Activated CD4-positive, alpha-beta T cell treated with anti-CD3 and anti-CD28 coated beads for 36 hours (primary cell): Measurements from ENCODE around the gene TTLL11. TPM values are rescaled to one million over a fixed set of nuclear protein-coding genes. Genes with fewer than 3 reads are reported as not detected.

Experiments
- ATAC-seq: fragments of 200-7000 bp; cut with Tn5 transposase; one replicate; pipeline ENCODE4 v1.10.0; 2021; ENCODE audit warnings: mild to moderate bottlenecking, moderate library complexity
- CTCF ChIA-PET: fragments of 350-600 bp; sonication (Branson Sonifier 250); formaldehyde crosslinking; loops from one replicate; lab custom pipeline; 2021; ENCODE audit warnings: antibody characterized with exemption; lab: Charles Lee
- POLR2A ChIA-PET: fragments of 350-600 bp; sonication (Branson Sonifier 250); formaldehyde crosslinking; loops from one replicate; lab custom pipeline; 2021; ENCODE audit warnings: antibody characterized with exemption, inconsistent platforms; lab: Charles Lee
- DNase-seq: peaks from one replicate; pipeline ENCODE4 v3.0.0-alpha.2; 2020
- H3K27ac Mint-ChIP-seq: one replicate; pipeline ENCODE4 v1.8.0; 2021; ENCODE audit warnings: mixed read lengths
- H3K27me3 Mint-ChIP-seq: one replicate; pipeline ENCODE4 v1.8.0; 2021; ENCODE audit warnings: mixed read lengths
- H3K36me3 Mint-ChIP-seq: one replicate; pipeline ENCODE4 v1.8.0; 2021; ENCODE audit warnings: low read depth, mixed read lengths
- H3K4me1 Mint-ChIP-seq: one replicate; pipeline ENCODE4 v1.8.0; 2021; ENCODE audit warnings: mixed read lengths
- H3K4me3 Mint-ChIP-seq: one replicate; pipeline ENCODE4 v1.8.0; 2021; ENCODE audit warnings: mild to moderate bottlenecking, moderate library complexity, mixed read lengths
- H3K9me3 Mint-ChIP-seq: one replicate; pipeline ENCODE4 v1.8.0; 2021; ENCODE audit warnings: low read depth, mixed read lengths
- intact Hi-C, 2 experiments: fragments of 100-400 bp; cut with DNase I in 1 of 2; cut with micrococcal nuclease in 1 of 2; formaldehyde crosslinking; loops; one replicate each; pipeline versions ENCODE4 v1.14.2 to v1.15.1; 2022 to 2024; cut with DNase I, micrococcal nuclease
- total RNA-seq, 2 experiments: library from RNA; stranded (reverse); gene quantifications; one replicate each; pipeline ENCODE4 v1.2.3, GENCODE V29; 2021

Gene TTLL11
- total RNA-seq, 2 experiments from 2014 or later = 1.3 to 1.8 TPM

DNA sequence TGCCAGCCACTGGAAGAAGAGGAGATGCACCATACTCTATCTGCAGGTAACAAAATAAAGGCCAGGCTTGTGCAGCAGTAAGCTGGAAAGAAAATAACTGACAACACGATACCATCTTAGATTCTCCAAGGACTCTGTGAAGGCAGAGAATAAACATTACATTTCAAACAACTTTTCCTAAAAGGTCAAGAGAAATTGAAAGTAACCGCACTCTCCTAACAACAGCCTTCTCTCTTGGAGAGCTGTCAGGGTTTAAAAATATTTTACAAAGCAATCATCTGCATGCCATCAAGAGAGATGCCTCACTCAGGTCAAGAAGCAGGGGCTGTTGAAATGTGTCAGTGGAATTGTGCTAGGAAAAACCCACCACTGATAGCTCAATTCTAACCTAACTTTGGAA lies 13.5 kb upstream of the TTLL11 start:
- no peaks in the 10 kb centered on the region for H3K27me3 Mint-ChIP-seq
- no peak for ATAC-seq
- POLR2A ChIA-PET = interaction anchor here (0.7 kb wide), 1 partner anchor 18 kb away, joined by 3 read pairs; no protein-coding TSS in a partner anchor

DNA sequence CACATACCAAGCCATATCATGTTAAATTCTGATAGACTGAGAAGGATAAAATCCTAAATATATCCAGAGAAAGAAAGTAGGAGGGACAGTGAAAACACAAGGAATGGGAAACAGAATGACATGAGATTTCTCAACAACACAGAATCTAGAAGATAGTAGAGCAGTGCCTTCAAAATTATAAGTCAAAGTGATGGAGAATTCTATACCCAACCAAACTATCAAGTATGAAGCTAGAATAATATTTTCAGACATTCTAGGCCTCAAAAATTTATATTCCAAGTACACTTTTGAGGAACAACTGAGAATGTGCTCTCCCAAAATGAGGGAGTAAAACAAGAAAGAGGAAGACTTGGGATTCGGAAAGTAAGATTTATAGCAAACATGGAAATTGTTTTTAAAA lies 10.9 kb upstream of the TTLL11 start:
- ChIA-PET CTCF (interaction anchor here (1.0 kb wide), 2 partner anchors 9 to 21 kb away, joined by 3 to 4 read pairs; no protein-coding TSS in a partner anchor), POLR2A (no interaction called here)
- H3K9me3 Mint-ChIP-seq = peaks cover 7% of the 10 kb centered on the region
- intact Hi-C loops = no loop called here
- H3K27me3 Mint-ChIP-seq = peaks cover 9% of the 10 kb centered on the region
- H3K4me1 Mint-ChIP-seq = peaks cover 4% of the 10 kb centered on the region
- no peak overlapping the region for H3K4me3 Mint-ChIP-seq
- DNase-seq = no peak
- ATAC-seq = no peak
- H3K36me3 Mint-ChIP-seq = peaks cover 4% of the 10 kb centered on the region
- no peak overlapping the region for H3K27ac Mint-ChIP-seq

More for the DNA sequence above, 13.5 kb upstream of the TTLL11 start:
- Mint-ChIP-seq H3K9me3 (peaks cover 7% of the 10 kb centered on the region), H3K4me3 (no peak overlapping the region), H3K36me3 (peaks cover 4% of the 10 kb centered on the region), H3K4me1 (no peaks in the 10 kb centered on the region), H3K27ac (no peak overlapping the region)
- DNase-seq = no peak
- intact Hi-C loops = no loop called here
- CTCF ChIA-PET = interaction anchor here (0.7 to 3.7 kb wide), 3 partner anchors 9 to 16 kb away, joined by 3 to 11 read pairs (median 4); no protein-coding TSS in a partner anchor

DNA sequence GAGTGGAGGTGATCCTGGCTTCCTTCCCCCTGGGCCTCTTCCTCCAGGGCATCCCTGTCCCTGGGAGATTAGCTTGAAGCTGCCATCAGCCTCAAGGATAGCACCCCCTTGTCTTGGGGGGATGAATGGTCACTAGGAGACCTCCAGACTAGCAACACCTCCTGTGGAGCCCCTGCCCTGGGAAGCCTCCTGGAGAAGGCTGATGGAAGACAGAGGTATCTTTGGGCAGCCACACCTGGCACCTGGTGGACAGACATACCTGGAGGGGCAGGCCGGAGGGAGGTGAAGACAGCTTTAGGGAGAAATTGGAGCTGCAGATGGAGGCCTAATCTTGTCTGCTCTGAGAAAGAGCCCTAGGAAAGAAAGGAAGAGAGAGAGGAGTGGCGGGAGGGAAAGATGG lies 9.0 kb upstream of the TTLL11 start:
- ChIA-PET CTCF (interaction anchor here (0.6 to 1.8 kb wide), 7 partner anchors 23 to 706 kb away, joined by 3 to 9 read pairs (median 5); no protein-coding TSS in a partner anchor), POLR2A (no interaction called here)
- no peak for DNase-seq
- Mint-ChIP-seq H3K27ac (no peak overlapping the region), H3K9me3 (peaks cover 7% of the 10 kb centered on the region), H3K4me1 (peaks cover 4% of the 10 kb centered on the region), H3K4me3 (no peak overlapping the region), H3K27me3 (peaks cover 9% of the 10 kb centered on the region), H3K36me3 (peaks cover 4% of the 10 kb centered on the region)
- intact Hi-C loops = no loop called here
- no peak for ATAC-seq

DNA sequence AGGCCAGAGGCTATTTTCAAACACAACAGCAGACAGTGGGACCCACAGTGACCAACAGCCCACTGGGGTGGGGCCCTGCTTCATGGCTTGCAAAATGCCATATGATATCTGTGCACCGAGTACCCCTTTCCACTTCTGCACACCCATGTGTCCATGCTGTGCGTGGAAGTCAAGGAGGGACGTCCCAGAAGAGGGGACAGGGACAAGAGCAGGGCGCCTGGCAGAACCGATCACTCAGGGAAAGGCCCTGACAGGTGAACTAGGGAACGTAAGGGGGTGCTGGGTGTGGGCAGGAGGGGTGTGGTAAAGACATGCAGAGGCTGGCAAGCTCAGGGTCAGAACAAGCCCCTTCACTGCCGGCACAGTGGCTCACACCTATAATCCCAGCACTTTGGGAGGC lies 7.6 kb upstream of the TTLL11 start:
- intact Hi-C loops = no loop called here
- ChIA-PET CTCF (interaction anchor here (0.9 to 1.8 kb wide), 3 partner anchors 24 to 249 kb away, joined by 3 to 9 read pairs (median 8); no protein-coding TSS in a partner anchor), POLR2A (no interaction called here)
- Mint-ChIP-seq H3K27me3 (peaks cover 9% of the 10 kb centered on the region), H3K4me3 (no peak overlapping the region), H3K36me3 (peaks cover 4% of the 10 kb centered on the region), H3K27ac (no peak overlapping the region), H3K9me3 (peaks cover 7% of the 10 kb centered on the region), H3K4me1 (peaks cover 4% of the 10 kb centered on the region)
- DNase-seq (no peak), ATAC-seq (no peak)

DNA sequence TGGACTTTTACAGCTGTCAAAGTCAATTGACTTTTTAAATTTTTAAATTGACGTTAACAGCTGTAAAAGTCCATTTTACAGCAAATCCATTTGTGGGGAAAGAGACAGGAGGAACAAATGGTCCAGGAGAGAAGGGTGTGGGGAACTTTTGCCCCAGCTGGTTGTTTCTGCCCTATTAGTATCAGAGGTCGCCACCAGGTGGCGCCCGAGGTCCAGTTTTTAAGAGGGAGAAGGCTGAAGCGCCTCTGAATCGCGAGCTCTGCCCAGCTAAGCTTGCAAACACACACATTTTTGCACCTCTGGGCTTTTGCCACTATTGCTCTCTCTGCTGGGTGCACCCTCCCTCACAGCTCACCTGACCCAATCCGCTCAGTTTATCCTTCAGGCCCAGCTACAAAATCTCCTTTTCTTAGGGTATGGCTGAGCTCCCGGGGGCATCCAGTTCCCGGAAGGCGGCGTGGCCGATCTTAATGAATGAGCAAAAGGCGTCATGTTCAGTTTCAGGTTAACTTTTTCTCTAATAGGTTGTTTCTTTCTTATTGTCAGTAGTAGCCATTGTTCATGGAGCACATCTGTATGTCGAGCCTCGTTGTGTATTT lies 6.3 kb upstream of the TTLL11 start:
- POLR2A ChIA-PET = interaction anchor here (1.0 to 1.1 kb wide), 2 partner anchors 24 to 25 kb away, joined by 3 to 5 read pairs; no protein-coding TSS in a partner anchor
- intact Hi-C loops = loop anchor here (1.0 to 10.0 kb wide), 6 partner anchors 24 to 835 kb away; partner anchors contain the start of gene ZBTB26 (in 1 of the 2)

DNA sequence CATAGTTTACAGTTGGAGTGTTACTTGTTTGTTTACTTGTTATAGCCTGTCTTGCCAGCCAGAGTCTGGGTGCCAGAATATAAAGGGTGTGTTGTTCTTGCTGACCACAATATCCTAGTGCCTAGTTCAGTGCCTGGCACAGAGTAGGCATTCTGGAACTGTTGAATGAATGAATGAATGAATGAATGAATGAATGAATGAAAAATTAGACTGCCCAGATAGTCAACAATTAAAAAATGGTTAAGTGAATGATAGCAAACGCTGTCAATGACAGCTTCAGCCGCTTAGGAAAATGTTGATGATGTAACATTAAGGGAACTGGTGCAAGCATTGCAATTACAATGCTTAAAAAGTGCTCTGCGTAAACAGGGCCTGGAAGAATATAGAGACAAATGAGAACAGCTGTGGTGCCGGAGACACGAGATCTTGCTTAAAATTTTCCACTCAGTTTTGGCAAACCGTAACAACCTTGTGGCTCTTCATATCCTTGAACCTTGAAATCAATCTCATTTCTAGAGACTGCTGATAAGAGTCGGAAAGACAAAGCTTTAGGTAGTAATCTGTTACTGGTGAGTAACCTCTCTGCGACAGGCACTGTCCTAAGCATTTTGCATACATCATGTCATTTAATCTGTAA lies 4.7 kb upstream of the TTLL11 start:
- POLR2A ChIA-PET = no interaction called here
- H3K27me3 Mint-ChIP-seq = peaks cover 14% of the 10 kb centered on the region
- no peak overlapping the region for H3K27ac Mint-ChIP-seq

More for the DNA sequence above, 6.3 kb upstream of the TTLL11 start:
- CTCF ChIA-PET = interaction anchor here (0.5 to 5.8 kb wide), 52 partner anchors 10 to 1284 kb away, joined by 3 to 208 read pairs (median 4); partner anchors contain the start of genes MRRF, NDUFA8 and RBM18
- H3K27ac Mint-ChIP-seq = no peak overlapping the region
- peaks cover 10% of the 10 kb centered on the region for H3K4me1 Mint-ChIP-seq
- DNase-seq (peak; percentile 89), ATAC-seq (peak; percentile 88)
- H3K4me3 Mint-ChIP-seq = peak overlapping the region; percentile 52
- peaks cover 4% of the 10 kb centered on the region for H3K36me3 Mint-ChIP-seq
- H3K9me3 Mint-ChIP-seq = peaks cover 6% of the 10 kb centered on the region
- H3K27me3 Mint-ChIP-seq = peaks cover 14% of the 10 kb centered on the region

DNA sequence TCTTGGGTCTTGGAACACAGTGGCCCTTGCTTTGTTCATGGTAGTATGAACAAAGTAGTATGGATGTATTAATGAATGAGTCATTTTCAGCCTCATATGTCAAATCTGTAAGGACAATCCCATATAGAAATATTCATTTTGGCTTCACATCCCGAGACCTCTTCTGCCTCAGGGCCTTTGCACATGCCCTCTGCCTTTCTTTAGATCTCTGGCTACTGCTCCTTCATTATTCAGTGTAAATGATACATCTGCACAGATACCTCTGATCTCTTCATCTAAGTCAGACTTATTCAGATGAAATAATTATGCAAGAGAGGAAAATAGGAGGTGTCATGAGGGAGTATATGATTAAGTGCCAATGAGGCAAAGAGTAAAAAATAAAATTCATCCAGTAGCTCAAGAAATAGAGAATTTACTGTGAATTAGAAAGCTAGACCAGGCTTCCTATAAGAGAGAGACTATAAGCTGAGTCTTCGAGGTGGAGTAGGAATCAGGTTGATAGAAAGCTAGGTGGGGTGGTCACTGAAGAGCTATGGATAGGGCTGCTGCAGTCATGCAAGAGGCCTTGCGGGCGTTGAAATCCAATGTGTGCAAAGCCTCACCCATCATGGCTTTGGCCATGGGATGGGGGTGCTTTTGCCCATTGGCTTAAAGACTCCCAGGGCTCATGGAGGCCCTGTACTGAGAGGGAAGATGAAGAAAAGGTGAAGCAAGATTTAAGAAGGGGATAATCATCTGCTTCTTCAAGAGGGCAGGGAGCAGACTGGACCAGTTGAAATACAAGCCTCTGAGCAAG lies 3.7 kb upstream of the TTLL11 start:
- ChIA-PET CTCF (interaction anchor here (0.6 to 5.8 kb wide), 7 partner anchors 8 to 714 kb away, joined by 3 to 208 read pairs (median 4); no protein-coding TSS in a partner anchor), POLR2A (no interaction called here)
- no peak overlapping the region for H3K27ac Mint-ChIP-seq
- ATAC-seq (no peak), DNase-seq (no peak)
- H3K36me3 Mint-ChIP-seq = peaks cover 2% of the 10 kb centered on the region
- no peak overlapping the region for H3K4me3 Mint-ChIP-seq
- H3K27me3 Mint-ChIP-seq = peaks cover 14% of the 10 kb centered on the region
- no peaks in the 10 kb centered on the region for H3K9me3 Mint-ChIP-seq
- H3K4me1 Mint-ChIP-seq = peaks cover 15% of the 10 kb centered on the region
- intact Hi-C loops = loop anchor here in 1 of 2 experiments (10.0 kb wide), 1 partner anchor 838 kb away; the partner anchor contains the start of gene ZBTB26

More for the DNA sequence above, 4.7 kb upstream of the TTLL11 start:
- intact Hi-C loops = loop anchor here (2.0 to 10.0 kb wide), 3 partner anchors 355 to 837 kb away; partner anchors contain the start of gene ZBTB26 (in 1 of the 2)
- DNase-seq (no peak), ATAC-seq (no peak)
- Mint-ChIP-seq H3K36me3 (no peaks in the 10 kb centered on the region), H3K9me3 (no peaks in the 10 kb centered on the region), H3K4me3 (no peak overlapping the region), H3K4me1 (peaks cover 10% of the 10 kb centered on the region)
- CTCF ChIA-PET = interaction anchor here (0.6 to 5.8 kb wide), 16 partner anchors 9 to 726 kb away, joined by 3 to 208 read pairs (median 4); no protein-coding TSS in a partner anchor

DNA sequence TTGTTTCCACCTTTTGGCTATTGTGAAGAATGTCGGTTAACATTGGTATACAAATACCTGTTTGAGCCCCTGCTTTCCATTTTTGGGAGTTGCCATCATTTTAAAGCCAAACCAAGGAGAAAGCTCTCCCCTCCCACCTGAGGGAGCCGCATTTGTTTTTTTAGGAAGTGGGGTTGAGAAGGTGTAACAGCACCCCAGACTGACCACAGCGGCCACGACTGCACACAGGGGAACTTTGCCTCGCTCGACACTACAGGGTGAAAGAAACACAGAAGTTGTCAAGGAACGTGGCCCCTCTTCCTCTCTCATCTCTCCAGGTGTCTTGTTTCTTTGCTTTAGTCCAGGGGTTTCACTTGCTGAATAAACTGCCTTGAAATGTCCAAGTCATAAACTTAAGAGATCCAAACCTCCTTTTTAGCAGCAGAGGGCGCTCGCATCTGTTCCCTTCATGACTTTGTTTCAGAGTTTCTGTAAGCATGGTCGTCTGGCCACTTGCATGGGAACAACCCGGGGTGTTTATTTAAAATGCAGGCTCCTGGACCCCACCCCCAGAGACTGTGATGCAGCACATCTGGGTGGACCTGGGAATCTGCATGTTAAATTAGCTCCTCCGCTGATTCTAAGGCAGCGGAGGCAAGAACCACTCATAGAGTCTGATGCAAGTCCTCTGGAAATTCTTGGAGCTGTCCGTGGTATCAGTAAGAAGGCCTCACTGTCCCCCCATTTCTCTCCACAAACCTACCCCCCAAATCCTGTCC lies 2.1 kb upstream of the TTLL11 start:
- no peak for ATAC-seq
- peaks cover 14% of the 10 kb centered on the region for H3K27me3 Mint-ChIP-seq
- intact Hi-C loops = loop anchor here (1.0 to 10.0 kb wide), 2 partner anchors 255 to 840 kb away; partner anchors contain the start of gene ZBTB26 (in 1 of the 2)
- no peak overlapping the region for H3K27ac Mint-ChIP-seq
- no peaks in the 10 kb centered on the region for H3K9me3 Mint-ChIP-seq
- DNase-seq = peak; percentile 74
- peaks cover 3% of the 10 kb centered on the region for H3K36me3 Mint-ChIP-seq
- H3K4me3 Mint-ChIP-seq = no peak overlapping the region
- ChIA-PET POLR2A (no interaction called here), CTCF (interaction anchor here (0.6 to 5.8 kb wide), 8 partner anchors 9 to 1515 kb away, joined by 3 to 208 read pairs (median 4); partner anchors contain the start of gene CDK5RAP2)
- peaks cover 31% of the 10 kb centered on the region for H3K4me1 Mint-ChIP-seq

DNA sequence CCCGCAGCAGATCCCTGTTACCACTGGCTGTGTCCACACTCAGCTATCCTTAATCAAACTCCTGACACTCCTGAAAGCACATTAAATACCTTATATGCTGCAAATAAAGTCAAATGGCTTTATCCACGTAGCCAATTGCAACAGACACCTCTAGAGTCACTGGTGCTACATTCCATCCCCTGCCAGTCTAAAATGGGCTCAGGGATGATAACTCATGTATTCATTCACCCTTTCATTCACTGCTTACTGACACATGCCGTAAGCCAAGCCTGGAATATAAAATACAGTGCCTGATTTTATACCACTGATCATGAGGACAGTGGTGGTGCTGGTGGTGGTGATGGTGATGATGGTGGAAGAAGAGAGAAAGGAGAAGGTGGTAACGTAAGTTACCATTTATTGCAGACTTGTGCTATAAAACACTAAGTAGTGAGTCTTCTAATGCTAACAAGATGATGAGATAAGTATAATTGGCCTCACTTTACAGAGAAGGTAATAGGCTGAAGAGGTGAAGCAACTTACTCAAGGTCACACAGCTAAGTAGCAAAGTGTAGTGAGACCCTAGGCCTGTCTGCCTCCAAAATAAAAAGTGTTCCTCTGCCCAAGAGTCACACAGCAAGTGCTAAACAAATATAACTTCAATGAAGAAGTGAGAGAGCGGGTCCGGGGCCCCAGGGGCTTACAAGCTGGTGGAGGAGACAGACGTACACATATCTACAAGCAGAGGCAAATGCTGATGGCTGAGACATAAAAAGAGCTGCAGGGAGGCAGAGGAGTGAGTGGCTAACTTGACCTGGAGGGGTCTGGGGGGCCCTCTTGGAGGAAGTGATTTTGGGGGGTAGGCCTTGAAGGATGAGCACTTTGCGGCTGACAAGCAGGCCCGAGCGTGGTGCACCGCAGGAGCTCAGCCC lies 1.2 kb downstream of the TTLL11 start:
- Mint-ChIP-seq H3K4me1 (peaks cover 29% of the 10 kb centered on the region), H3K27me3 (peaks cover 5% of the 10 kb centered on the region), H3K36me3 (peaks cover 4% of the 10 kb centered on the region), H3K4me3 (peak overlapping the region; percentile 78), H3K27ac (peak overlapping the region; percentile 8), H3K9me3 (no peaks in the 10 kb centered on the region)
- CTCF ChIA-PET = interaction anchor here (0.9 to 1.5 kb wide), 4 partner anchors 28 to 261 kb away, joined by 3 to 8 read pairs (median 4); no protein-coding TSS in a partner anchor
- no peak for ATAC-seq
- intact Hi-C loops = loop anchor here (2.0 to 10.0 kb wide), 4 partner anchors 67 to 1511 kb away; partner anchors contain the start of genes CDK5RAP2 (in 1 of the 2), MORN5 (in 1 of the 2), NDUFA8 (in 1 of the 2) and RC3H2 (in 1 of the 2)
- DNase-seq = peak; percentile 13
- POLR2A ChIA-PET = no interaction called here
